Astrocyte (in vitro differentiated cells and primary cell): Measurements from ENCODE around the gene NUTM2E.
"Not testable (repeated sequence)": the region's sequence is repeated elsewhere in the genome, so short reads cannot be mapped to it uniquely, and the experiment has no call there.

Source experiments
- EZH2 ChIP-seq: IDR thresholded peaks from 2 replicates; pipeline ENCODE4 v1.6.1; 2012; ENCODE audit warnings: mild to moderate bottlenecking, low read length, inconsistent platforms; ENCODE audit not compliant: insufficient read depth
- TF ChIP-seq, protein P1 (sequence below): IDR thresholded peaks from 2 replicates; pipeline ENCODE4 v1.5.1; 2011; ENCODE audit warnings: low read depth, mild to moderate bottlenecking, inconsistent platforms, low read length, moderate library complexity; ENCODE audit not compliant: insufficient read depth

DNA sequence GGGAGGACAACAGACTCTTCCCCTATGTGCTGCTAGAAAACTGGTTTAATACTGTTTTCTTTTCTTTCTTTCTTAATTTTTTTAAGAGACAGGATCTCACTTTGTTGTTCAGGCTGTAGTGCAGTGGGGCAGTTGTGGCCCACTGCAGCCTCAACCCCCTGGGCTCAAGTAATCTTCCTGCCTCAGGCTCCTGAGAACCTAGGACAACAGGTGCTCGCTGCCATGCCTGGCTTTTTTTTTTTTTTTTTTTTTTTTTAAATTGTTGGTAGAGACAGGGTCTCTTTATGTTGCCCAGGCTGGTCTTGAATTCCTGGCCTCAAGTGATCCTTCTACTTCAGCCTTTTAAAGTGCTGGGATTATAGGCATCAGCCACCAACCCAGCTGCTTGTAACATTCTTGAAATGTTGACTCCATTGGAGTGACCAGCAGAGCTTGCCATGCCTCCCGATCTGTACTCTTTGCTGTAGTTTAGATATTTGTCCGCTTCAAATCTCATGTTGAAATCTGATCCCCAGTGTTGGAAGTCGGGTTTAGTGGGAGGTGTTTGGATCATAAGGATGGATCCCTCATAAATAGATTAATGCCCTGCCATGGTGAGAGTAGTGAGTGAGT is 34.5 kb upstream of the NUTM2E start:
- not testable (repeated sequence) for TF ChIP-seq EZH2
- TF ChIP-seq, protein P1, sequence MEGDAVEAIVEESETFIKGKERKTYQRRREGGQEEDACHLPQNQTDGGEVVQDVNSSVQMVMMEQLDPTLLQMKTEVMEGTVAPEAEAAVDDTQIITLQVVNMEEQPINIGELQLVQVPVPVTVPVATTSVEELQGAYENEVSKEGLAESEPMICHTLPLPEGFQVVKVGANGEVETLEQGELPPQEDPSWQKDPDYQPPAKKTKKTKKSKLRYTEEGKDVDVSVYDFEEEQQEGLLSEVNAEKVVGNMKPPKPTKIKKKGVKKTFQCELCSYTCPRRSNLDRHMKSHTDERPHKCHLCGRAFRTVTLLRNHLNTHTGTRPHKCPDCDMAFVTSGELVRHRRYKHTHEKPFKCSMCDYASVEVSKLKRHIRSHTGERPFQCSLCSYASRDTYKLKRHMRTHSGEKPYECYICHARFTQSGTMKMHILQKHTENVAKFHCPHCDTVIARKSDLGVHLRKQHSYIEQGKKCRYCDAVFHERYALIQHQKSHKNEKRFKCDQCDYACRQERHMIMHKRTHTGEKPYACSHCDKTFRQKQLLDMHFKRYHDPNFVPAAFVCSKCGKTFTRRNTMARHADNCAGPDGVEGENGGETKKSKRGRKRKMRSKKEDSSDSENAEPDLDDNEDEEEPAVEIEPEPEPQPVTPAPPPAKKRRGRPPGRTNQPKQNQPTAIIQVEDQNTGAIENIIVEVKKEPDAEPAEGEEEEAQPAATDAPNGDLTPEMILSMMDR, result not testable (repeated sequence)
